Liver (tissue), 3 donors: Measurements from ENCODE around the gene AFTPH.

Experiments used
- EGR1 ChIP-seq, 2 donors: IDR thresholded peaks; 2 replicates each; pipeline ENCODE4 v1.6.1; 2016 to 2018; ENCODE audit warnings: antibody characterized with exemption in 2 of 2, low read depth in 2 of 2
- FOXA1 ChIP-seq: IDR thresholded peaks from 2 replicates; pipeline ENCODE4 v1.6.1; 2016; ENCODE audit warnings: antibody characterized with exemption
- JUND ChIP-seq, 2 donors: IDR thresholded peaks; 2 replicates each; pipeline ENCODE4 v1.6.1; 2016; ENCODE audit warnings: antibody characterized with exemption in 2 of 2
- RAD21 ChIP-seq, 2 donors: IDR thresholded peaks; 2 replicates each; pipeline ENCODE4 v1.6.1; 2016; ENCODE audit warnings: antibody characterized with exemption in 2 of 2, mild to moderate bottlenecking in 2 of 2
- RXRA ChIP-seq, 2 donors: IDR thresholded peaks; 2 replicates each; pipeline ENCODE4 v1.6.1; 2017 to 2018; ENCODE audit warnings: antibody characterized with exemption in 2 of 2, mild to moderate bottlenecking in 1 of 2
- SP1 ChIP-seq: IDR thresholded peaks from 2 replicates; pipeline ENCODE4 v1.6.1; 2018; ENCODE audit warnings: antibody characterized with exemption, mild to moderate bottlenecking
- TAF1 ChIP-seq: conservative IDR thresholded peaks from 2 replicates; pipeline ENCODE4 v1.6.1; 2016; ENCODE audit warnings: antibody characterized with exemption, mild to moderate bottlenecking
- YY1 ChIP-seq: IDR thresholded peaks from 2 replicates; pipeline ENCODE4 v1.6.1; 2016; ENCODE audit warnings: antibody characterized with exemption, mild to moderate bottlenecking
- TF ChIP-seq, protein P1 (sequence below): fragments of 150-350 bp; IDR thresholded peaks from 2 replicates; pipeline ENCODE4 v1.5.1; 2017; ENCODE audit warnings: improper control_type of control experiment, low read depth, low read length; ENCODE audit not compliant: missing input control
- TF ChIP-seq, protein P2 (sequence below): IDR thresholded peaks from 2 replicates; pipeline ENCODE4 v1.6.1; 2016; ENCODE audit warnings: antibody characterized with exemption
- TF ChIP-seq, protein P3 (sequence below): IDR thresholded peaks from 2 replicates; pipeline ENCODE4 v1.6.1; 2016; ENCODE audit warnings: antibody characterized with exemption
- TF ChIP-seq, protein P4 (sequence below): IDR thresholded peaks from 2 replicates; pipeline ENCODE4 v1.6.1; 2016; ENCODE audit warnings: antibody characterized with exemption, mild to moderate bottlenecking
- TF ChIP-seq, protein P5 (sequence below): IDR thresholded peaks from 2 replicates; pipeline ENCODE4 v1.6.1; 2016; ENCODE audit warnings: antibody characterized with exemption
- donor health status: healthy.
- donor health status: healthy.

DNA sequence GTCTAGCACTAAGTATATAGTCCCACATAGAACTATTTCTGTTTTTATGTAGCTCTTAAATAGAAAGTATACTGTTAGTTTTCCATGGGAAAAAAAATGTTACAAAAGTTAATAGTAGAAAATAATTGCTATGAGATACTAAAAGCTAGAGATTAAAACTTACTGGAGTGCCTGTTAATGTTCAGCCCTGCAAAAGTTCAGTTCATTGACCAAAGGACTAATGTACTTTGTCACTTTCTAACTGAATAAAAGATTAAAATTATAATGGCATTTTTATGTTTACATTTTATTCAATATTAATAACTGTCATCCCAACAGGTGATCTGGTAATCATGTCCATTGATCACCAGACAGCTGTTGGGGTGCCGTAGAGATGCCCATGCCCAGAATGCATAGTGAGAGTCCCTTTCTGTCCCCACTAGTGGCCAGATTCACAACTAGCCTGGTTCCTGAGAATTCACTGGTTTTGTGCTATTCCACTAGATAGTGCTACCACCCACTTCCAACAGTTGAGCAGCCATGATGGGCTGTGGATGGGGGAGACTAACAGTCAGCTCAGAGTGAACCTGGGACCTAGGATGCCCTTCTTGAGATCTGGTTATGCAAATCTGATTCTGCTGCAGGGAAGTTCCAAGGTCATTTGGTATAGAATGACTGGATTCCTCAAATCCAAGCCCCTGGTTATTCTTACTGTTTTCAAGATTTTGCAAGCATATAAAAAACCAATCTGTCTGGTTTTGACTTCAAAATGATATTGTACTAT lies 57.8 kb downstream of the AFTPH start:
- TF ChIP-seq, protein P1, sequence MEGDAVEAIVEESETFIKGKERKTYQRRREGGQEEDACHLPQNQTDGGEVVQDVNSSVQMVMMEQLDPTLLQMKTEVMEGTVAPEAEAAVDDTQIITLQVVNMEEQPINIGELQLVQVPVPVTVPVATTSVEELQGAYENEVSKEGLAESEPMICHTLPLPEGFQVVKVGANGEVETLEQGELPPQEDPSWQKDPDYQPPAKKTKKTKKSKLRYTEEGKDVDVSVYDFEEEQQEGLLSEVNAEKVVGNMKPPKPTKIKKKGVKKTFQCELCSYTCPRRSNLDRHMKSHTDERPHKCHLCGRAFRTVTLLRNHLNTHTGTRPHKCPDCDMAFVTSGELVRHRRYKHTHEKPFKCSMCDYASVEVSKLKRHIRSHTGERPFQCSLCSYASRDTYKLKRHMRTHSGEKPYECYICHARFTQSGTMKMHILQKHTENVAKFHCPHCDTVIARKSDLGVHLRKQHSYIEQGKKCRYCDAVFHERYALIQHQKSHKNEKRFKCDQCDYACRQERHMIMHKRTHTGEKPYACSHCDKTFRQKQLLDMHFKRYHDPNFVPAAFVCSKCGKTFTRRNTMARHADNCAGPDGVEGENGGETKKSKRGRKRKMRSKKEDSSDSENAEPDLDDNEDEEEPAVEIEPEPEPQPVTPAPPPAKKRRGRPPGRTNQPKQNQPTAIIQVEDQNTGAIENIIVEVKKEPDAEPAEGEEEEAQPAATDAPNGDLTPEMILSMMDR, result no peak
- TF ChIP-seq SP1 (no peak), RAD21 (IDR thresholded peaks at IDR 0.05) (no peak), RXRA (IDR thresholded peaks at IDR 0.05) (peak; percentile 49 to 66), TAF1 (no peak), YY1 (no peak), EGR1 (IDR thresholded peaks at IDR 0.05; ENCODE audit: low read depth in 2 of 2) (no peak), JUND (IDR thresholded peaks at IDR 0.05) (no peak), FOXA1 (no peak)
- TF ChIP-seq, protein P2, sequence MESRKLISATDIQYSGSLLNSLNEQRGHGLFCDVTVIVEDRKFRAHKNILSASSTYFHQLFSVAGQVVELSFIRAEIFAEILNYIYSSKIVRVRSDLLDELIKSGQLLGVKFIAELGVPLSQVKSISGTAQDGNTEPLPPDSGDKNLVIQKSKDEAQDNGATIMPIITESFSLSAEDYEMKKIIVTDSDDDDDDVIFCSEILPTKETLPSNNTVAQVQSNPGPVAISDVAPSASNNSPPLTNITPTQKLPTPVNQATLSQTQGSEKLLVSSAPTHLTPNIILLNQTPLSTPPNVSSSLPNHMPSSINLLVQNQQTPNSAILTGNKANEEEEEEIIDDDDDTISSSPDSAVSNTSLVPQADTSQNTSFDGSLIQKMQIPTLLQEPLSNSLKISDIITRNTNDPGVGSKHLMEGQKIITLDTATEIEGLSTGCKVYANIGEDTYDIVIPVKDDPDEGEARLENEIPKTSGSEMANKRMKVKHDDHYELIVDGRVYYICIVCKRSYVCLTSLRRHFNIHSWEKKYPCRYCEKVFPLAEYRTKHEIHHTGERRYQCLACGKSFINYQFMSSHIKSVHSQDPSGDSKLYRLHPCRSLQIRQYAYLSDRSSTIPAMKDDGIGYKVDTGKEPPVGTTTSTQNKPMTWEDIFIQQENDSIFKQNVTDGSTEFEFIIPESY, result no peak
- TF ChIP-seq, protein P3, sequence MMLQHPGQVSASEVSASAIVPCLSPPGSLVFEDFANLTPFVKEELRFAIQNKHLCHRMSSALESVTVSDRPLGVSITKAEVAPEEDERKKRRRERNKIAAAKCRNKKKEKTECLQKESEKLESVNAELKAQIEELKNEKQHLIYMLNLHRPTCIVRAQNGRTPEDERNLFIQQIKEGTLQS, result no peak
- TF ChIP-seq, protein P4, sequence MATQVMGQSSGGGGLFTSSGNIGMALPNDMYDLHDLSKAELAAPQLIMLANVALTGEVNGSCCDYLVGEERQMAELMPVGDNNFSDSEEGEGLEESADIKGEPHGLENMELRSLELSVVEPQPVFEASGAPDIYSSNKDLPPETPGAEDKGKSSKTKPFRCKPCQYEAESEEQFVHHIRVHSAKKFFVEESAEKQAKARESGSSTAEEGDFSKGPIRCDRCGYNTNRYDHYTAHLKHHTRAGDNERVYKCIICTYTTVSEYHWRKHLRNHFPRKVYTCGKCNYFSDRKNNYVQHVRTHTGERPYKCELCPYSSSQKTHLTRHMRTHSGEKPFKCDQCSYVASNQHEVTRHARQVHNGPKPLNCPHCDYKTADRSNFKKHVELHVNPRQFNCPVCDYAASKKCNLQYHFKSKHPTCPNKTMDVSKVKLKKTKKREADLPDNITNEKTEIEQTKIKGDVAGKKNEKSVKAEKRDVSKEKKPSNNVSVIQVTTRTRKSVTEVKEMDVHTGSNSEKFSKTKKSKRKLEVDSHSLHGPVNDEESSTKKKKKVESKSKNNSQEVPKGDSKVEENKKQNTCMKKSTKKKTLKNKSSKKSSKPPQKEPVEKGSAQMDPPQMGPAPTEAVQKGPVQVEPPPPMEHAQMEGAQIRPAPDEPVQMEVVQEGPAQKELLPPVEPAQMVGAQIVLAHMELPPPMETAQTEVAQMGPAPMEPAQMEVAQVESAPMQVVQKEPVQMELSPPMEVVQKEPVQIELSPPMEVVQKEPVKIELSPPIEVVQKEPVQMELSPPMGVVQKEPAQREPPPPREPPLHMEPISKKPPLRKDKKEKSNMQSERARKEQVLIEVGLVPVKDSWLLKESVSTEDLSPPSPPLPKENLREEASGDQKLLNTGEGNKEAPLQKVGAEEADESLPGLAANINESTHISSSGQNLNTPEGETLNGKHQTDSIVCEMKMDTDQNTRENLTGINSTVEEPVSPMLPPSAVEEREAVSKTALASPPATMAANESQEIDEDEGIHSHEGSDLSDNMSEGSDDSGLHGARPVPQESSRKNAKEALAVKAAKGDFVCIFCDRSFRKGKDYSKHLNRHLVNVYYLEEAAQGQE, result no peak
- TF ChIP-seq, protein P5, sequence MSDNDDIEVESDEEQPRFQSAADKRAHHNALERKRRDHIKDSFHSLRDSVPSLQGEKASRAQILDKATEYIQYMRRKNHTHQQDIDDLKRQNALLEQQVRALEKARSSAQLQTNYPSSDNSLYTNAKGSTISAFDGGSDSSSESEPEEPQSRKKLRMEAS, result no peak
